ENCODE measurements around the gene ABCA13.

The ABCA13 gene

GRCh38 chr7:48380921-48381320 is 209.7 kb downstream of the ABCA13 start:
- no peak for DNase-seq

- DNase-seq, result no peak
These were observed 210.3 kb downstream of the ABCA13 start for GRCh38 chr7:48381571-48381970.

GRCh38 chr7:48384180-48384752 is 213.0 kb downstream of the ABCA13 start:
- no peak for DNase-seq

GRCh38 chr7:48387932-48388331 is 216.7 kb downstream of the ABCA13 start:
- DNase-seq, result no peak

GRCh38 chr7:48388911-48389310 is 217.7 kb downstream of the ABCA13 start:
- no peak for DNase-seq

- peak; percentile 5 for DNase-seq
These were observed 218.7 kb downstream of the ABCA13 start for GRCh38 chr7:48389977-48390376.

GRCh38 chr7:48390388-48391327 is 219.4 kb downstream of the ABCA13 start:
- no peak for DNase-seq

GRCh38 chr7:48398191-48398590 is 226.9 kb downstream of the ABCA13 start:
- no peak for DNase-seq

- DNase-seq, result no peak
These were observed 231.5 kb downstream of the ABCA13 start for GRCh38 chr7:48402721-48403120.

- no peak for DNase-seq
These were observed 237.5 kb downstream of the ABCA13 start for GRCh38 chr7:48408731-48409130.

GRCh38 chr7:48411619-48412018 is 240.4 kb downstream of the ABCA13 start:
- no peak for DNase-seq

GRCh38 chr7:48414011-48414732 is 242.9 kb downstream of the ABCA13 start:
- DNase-seq, result no peak

GRCh38 chr7:48416327-48416908 is 245.2 kb downstream of the ABCA13 start:
- no peak for DNase-seq

GRCh38 chr7:48419401-48419800 is 248.1 kb downstream of the ABCA13 start:
- no peak for DNase-seq

GRCh38 chr7:48420206-48420605 is 248.9 kb downstream of the ABCA13 start:
- no peak for DNase-seq

- DNase-seq, result peak; percentile 44
These were observed 250.1 kb downstream of the ABCA13 start for GRCh38 chr7:48421357-48421756.

GRCh38 chr7:48424731-48425130 is 253.5 kb downstream of the ABCA13 start:
- peak; percentile 7 for DNase-seq

GRCh38 chr7:48426331-48426965 is 255.2 kb downstream of the ABCA13 start:
- no peak for DNase-seq

- DNase-seq, result peak; percentile 64
These were observed 255.8 kb downstream of the ABCA13 start for GRCh38 chr7:48426966-48427555.

- DNase-seq, result peak; percentile 6
These were observed 256.4 kb downstream of the ABCA13 start for GRCh38 chr7:48427671-48428070.

- DNase-seq, result no peak
These were observed 256.9 kb downstream of the ABCA13 start for GRCh38 chr7:48428091-48428684.

GRCh38 chr7:48429117-48429516 is 257.9 kb downstream of the ABCA13 start:
- no peak for DNase-seq

Measured in fibroblast of upper back skin (primary cell).